Measurements from ENCODE around the gene CD300H.

GRCh38 chr17:74592087-74592990, 25.0 kb upstream of the CD300H start, which contains the start of gene CD300LD:
- TF ChIP-seq CTCF (conservative IDR thresholded peaks at IDR 0.05; ENCODE audit: low read depth, low read length) (no peak), EZH2 (IDR thresholded peaks at IDR 0.05; ENCODE audit: borderline replicate concordance, low read depth, low read length, poor library complexity, severe bottlenecking) (no peak)
